GM18526 (cell line): ENCODE measurements around the gene PCNX2.

Experiments
- POLR2A ChIP-seq: IDR thresholded peaks from 3 replicates; pipeline ENCODE4 v1.6.1; 2011; ENCODE audit not compliant: insufficient read length; ENCODE audit errors: extremely low read depth

The PCNX2 gene

DNA sequence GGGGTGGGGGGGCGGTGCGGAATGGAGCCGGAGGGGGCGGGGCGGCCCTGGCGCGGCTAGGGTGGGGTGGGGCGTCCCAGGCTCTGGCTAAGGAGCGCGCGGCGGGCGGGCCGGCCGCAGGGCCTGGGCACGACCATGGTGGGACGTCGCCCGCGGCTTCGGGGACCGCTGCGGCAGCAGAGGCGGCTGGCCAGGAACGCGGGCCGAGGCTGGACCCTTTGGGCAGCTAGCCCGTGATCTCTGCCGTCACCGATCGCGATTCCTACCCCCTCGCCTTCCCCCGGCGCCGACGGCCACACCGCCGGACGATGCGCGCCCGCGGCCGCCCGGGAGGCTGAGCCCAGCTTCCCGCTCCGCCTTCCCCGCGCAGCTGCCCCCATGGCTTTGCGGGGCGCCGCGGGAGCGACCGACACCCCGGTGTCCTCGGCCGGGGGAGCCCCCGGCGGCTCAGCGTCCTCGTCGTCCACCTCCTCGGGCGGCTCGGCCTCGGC, 32.2 kb upstream of the PCNX2 start, which contains the start of gene MAP3K21:
Gene MAP3K21 (plus strand): TSS at position 74 of the 491 bp plus-strand sequence. CDS start 305 bp downstream, at position 379.
- no peak for TF ChIP-seq POLR2A

DNA sequence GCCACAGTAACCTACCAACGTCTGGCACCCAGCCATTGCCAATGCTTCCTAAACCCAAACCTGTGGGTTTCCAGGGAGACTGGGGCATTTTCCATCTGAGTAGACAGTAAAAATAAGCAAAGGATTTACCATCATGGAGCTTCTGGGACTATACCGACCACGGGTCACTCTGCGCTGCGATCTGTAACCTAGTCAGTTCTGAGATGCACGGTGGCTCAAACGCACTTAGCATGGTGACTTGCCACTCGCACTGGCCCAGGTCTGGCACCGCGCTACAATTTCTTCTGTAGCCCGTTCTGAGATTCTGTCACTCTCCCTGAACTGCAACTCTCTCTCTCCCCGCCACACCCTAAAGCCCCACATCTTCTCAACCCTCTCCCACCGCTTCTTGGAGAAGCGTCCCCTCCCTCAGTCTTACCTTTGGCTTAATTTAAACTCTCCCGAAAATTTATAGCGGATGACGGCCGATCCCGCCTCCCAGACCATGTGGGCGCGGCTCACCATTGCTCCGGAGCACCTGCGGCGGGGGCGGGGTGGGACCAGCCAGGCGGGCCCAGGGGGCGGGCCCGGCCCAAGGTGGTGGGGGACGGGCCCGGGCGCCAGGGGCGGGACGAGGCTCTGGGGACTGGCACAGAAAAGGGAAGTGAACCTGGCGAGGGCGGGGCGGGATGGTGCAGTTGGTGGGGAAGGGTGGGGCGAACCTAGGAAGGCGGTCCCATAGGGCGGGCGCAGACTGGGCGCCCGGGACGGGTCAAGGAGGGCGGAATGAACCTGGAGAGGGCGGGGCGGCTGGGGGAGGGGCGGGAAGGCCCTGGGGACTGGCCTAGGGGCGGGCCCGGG, 31.5 kb upstream of the PCNX2 start:
- no peak for TF ChIP-seq POLR2A

DNA sequence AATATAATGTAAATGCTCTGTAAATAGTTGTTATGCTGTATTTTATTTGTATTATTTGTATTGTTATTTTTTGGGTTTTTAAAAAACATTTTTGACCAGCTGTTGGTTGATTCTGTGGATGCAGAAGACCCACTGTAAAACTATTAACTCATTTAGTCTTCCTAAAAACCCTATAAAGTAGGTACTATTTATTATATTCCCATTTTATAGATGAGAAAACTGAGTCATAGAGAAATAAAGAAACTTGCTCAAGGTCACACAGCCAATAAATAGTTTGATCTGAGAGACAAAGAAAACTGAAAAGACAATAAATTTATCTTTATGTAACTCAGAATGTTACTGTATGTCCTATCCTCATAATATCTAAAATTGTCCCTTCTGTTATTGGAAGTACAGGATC, 30.8 kb upstream of the PCNX2 start:
- TF ChIP-seq POLR2A = no peak

DNA sequence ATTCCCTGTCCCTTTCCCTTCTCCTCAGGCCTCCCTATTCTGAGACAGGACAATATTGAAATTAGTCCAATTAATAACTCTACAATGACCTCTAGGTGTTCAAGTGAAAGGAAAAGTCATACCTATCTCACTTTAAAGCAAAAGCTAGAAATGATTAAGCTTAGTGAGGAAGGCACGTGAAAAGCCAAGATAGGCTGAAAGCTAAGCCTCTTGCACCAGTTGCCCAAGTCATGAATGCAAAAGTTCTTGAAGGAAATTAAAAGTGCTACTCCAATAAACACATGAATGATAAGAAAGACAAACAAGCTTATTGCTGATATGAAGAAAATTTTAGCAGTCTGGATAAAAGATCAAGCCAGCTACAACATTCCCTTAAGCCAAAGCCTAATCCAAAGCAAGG, 28.2 kb upstream of the PCNX2 start:
- TF ChIP-seq POLR2A = no peak

DNA sequence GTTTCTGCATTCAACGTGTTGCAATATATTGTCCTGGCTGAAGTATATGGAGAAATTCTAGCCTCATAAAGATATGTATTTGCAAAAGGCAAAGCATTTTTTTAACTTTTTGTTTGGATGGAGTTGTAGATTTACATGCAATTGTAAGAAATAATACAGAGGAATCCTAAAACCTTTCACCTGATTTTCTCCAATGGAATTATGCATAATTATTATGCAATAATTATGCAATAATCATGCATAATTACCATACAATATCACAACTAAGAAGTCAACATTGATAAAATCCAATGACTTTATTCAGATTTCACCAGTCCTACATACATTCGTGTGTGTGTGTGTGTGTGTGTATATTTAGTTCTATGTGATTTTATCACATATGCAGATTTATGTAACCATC, 24.5 kb upstream of the PCNX2 start:
- TF ChIP-seq POLR2A = no peak

DNA sequence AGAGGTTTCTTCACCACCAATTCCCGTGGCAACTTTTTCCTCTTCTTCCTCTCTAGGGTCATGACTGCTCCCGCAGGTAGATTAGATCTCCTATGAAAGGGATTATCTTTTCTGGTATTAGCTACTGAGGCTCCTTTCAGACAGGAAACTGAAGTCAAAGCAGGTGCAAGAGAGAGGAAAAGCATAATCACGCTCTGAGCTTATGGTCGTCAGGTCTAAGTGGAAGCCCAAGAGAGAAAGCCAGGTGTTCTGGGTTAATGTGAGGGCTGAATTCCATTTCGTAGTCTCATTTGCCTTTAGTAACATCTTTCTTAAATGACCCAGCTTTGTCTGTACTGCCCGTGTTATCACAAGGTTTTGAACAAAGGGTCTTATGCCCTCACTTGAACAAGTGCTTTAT, 23.7 kb upstream of the PCNX2 start:
- no peak for TF ChIP-seq POLR2A

DNA sequence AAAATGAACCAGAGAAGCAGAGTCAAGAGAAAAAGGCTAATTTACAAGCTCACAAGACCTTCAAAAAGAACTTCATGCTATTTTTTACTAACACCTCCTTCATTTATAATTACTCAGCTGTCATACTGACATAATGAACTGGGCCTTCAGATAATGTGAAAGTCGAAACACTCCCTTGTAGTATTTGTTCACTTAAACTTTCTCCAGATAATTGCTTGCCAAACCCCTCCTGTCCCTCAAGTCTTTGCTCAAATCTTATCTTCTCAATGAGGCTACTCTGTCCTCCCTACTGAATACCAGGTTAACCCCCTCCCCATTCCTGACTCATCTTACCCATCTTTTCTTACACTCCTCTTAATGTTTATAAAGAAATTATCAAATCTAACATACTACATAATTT, 20.9 kb upstream of the PCNX2 start:
- TF ChIP-seq POLR2A = no peak

DNA sequence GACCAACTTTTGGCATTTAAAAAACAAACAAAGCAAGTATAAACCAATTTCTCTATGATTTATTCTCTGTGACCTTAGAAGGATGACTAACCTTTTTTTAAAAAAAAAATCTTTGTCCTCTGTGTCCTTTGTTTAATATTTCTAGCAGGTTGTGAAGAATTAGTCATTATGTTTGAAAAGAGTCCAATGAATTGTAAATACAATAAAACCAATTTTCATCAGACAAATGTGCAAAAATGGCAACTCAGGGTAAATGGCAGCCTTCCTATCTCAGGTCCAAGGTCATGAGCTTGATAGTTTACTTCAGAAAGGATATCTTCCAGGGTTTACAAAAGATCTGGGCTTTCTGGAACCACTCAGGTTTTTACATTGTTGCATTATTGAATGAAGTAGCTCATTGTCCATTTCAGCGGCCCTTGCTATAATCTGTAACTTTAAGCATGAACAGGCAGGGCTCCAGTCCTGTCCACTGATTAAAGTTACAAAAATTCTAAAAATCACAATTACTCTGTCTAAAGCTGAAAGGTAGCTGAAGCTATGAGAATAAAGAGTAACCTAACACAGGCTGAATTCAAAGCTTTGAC, 20.3 kb upstream of the PCNX2 start:
- TF ChIP-seq POLR2A = no peak

DNA sequence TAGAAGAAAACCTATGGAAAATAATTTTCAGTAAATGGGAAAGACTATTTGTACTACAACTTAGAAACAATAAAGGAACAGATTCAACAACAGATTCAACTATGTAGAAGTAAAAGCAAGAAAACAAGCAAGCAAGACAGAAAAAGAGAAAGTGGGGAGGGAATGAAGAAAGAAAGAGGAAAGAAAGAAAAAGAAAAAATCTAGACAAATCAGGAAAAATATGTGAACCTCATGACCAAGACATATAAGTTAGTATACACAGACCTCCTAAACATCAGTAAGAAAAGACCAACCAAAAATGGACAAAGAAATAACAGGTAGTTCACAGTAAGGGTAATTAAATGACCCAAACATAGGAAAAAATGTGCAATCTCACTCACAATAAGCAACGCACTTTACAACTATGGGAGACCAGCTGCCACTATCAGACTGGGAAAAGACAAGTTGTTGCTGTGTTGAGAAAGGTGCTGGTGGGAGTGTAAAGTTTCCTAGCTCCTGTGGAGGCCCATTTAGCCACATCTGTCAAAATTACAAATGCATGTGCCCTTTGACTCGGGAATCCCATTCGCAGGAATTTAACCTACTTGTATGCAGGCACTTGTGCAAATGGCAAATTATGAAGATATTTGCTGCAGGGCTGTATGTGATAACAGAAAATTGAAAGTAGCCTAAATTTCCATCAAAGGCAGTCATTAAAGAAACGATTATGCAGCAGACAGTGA, 18.1 kb upstream of the PCNX2 start:
- TF ChIP-seq POLR2A = no peak

DNA sequence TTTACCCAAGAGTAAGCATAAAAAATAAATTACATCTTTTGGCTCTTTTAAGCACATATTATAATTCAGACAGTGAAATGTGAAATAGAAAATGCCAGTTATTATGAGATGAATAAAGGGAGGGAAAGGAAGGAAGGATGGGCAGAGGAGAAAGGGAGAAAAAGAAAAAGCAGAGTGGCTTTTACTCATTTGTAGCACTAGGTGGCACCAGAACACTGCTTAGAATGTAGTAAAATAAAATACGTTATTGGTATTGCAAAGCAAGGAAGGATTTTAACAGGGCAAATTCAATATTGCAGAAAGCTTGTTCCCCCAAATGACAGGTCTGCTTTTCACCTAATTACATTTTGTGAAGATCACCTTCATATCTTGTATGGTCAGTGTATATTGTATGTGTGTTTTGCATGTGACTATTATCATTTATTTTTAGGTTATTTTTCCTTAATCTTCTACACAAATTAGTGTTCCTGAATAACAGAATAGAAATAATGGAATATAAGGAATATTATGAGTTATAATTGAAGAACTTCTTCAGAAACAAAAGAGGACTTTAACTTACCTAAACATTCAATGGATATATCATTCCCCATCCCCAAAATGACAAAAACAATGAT, 9.1 kb upstream of the PCNX2 start:
- no peak for TF ChIP-seq POLR2A

DNA sequence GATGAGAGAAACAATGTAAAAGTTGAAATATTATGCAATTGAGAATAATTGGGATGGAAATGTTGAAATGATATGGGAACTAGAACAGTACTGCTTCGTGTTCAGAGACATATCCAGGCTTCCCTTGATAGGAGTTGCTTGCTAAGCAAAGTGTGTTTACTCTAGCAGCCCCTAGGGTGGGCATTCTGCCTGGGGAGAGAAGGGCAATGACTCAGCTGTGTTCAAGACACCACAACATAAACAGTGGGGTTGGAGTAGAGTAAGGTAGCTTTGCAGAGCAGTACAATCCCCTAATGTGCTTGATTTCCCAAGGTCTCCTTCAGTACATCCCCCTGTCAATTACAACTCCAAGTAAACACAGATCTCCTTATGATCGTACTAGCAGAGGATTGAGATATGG, 4.8 kb upstream of the PCNX2 start:
- no peak for TF ChIP-seq POLR2A

DNA sequence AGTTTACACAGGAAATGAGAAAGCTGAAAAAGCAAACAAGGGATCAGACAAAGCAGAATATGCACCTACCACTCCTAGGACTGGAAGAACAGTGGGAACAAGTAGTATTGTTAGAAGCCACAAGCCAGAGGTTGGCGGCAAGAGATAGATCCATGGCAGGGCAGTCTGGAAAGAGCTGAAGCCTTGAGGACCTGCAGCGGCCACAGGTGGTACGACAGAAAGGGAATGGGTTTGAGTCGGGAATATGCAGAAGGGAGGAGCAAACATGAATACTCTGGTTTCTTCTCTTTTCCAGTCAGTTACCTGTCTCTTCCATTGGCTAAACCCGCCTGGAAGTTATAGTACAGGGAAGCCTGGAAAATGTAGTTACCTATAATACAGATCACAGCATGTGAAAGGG, 3.9 kb upstream of the PCNX2 start:
- no peak for TF ChIP-seq POLR2A

DNA sequence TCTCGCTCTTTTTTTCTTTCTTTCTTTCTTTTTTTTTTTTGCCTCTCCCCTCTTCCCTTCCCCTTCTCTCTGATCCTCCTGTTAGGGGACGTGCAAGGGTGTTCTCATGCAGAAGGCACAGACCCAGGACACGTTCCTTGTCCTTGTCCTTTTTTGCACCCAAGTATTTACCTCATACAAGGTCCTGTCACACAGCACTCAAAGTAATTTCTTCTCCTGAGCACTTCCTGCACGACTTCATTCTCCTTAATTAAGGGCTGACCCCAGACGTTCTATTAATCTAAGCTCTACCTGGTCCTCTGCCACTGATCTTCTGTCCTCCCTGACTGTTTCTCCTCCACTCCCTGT, 424 bp upstream of the PCNX2 start:
- TF ChIP-seq POLR2A = no peak

DNA sequence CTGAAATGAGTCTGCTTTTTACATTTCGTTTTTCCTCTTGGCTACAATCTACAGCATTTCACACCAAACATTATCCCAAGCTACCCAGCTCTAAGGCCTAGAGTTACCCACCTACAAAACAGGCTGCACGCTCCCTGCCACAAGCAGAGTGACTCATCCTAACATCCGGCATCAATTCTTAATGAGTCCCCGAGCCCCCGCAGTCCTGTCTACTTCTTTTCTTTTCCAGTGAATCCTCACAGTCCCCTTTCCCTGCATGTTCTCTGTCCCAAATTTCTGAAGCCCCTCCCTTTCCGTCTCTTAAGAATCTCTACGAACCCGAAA, 650 bp downstream of the PCNX2 start:
- TF ChIP-seq POLR2A = no peak

DNA sequence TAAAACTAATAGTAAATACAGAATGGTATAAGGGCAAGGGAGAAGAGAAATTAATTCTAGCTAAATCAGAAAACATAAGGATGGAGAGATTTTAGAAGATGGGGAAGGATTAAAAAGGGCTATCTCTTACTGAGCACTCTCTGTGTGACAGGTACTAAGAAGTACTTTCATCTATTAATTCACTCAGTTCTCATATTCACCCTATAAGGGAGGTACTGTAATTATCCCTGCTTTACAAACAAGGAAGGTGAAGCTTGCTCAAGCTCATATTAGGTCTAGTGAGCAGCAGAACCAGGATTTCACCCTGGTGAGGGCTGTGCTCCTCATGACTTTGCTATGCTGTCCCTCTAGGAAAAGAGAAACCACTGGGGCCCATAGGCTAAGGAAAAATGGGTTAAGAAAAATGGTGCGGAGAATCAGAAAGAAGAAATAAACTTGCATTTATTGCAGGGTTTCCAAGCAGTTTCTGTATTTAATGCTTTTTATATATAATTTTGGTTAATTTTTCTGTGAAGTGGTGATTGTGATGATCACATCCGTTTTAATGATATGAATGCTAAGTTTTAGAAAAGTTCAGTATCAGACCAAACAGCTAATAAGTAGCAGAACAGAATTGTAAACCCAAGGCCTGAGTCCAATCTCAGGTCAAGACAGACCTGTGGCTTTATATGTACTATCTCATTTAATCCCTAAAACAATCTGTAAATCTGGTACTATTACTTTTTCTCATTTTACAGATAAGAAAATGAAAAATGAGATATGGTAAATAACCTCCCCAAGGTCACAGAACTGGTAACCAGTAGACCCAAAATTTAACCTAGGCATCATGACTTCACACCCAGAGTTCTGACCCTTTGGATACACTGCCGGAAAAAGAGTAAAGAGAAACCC, 1.7 kb downstream of the PCNX2 start:
- no peak for TF ChIP-seq POLR2A
